Liver (tissue), 3 donors: ENCODE data around the gene RRP8.

Experiments
- TAF1 ChIP-seq: conservative IDR thresholded peaks from 2 replicates; pipeline ENCODE4 v1.6.1; 2016; ENCODE audit warnings: antibody characterized with exemption, mild to moderate bottlenecking
- ZBTB33 ChIP-seq: IDR thresholded peaks from 2 replicates; pipeline ENCODE4 v1.6.1; 2016; ENCODE audit warnings: antibody characterized with exemption
- TF ChIP-seq, protein P1 (sequence below): fragments of 150-350 bp; IDR thresholded peaks from 2 replicates; pipeline ENCODE4 v1.5.1; 2017; ENCODE audit warnings: improper control_type of control experiment, low read depth, low read length; ENCODE audit not compliant: missing input control
- donor health status: healthy.
- donor health status: healthy.

GRCh38 chr11:6608726-6609501, 5.5 kb upstream of the RRP8 start:
- TF ChIP-seq ZBTB33 (no peak), TAF1 (no peak)
- TF ChIP-seq, protein P1, sequence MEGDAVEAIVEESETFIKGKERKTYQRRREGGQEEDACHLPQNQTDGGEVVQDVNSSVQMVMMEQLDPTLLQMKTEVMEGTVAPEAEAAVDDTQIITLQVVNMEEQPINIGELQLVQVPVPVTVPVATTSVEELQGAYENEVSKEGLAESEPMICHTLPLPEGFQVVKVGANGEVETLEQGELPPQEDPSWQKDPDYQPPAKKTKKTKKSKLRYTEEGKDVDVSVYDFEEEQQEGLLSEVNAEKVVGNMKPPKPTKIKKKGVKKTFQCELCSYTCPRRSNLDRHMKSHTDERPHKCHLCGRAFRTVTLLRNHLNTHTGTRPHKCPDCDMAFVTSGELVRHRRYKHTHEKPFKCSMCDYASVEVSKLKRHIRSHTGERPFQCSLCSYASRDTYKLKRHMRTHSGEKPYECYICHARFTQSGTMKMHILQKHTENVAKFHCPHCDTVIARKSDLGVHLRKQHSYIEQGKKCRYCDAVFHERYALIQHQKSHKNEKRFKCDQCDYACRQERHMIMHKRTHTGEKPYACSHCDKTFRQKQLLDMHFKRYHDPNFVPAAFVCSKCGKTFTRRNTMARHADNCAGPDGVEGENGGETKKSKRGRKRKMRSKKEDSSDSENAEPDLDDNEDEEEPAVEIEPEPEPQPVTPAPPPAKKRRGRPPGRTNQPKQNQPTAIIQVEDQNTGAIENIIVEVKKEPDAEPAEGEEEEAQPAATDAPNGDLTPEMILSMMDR = no peak
